C4-2B (cell line): Measurements from ENCODE around the gene OLFML2A.

Source experiments
- ZFX ChIP-seq: fragments of 450-650 bp; IDR thresholded peaks from 2 replicates; pipeline ENCODE4 v1.6.1; 2017
- TF ChIP-seq, protein P1 (sequence below): fragments of 450-650 bp; conservative IDR thresholded peaks from 2 replicates; pipeline ENCODE4 v1.5.1; 2017; ENCODE audit warnings: mild to moderate bottlenecking

- TF ChIP-seq, protein P1, sequence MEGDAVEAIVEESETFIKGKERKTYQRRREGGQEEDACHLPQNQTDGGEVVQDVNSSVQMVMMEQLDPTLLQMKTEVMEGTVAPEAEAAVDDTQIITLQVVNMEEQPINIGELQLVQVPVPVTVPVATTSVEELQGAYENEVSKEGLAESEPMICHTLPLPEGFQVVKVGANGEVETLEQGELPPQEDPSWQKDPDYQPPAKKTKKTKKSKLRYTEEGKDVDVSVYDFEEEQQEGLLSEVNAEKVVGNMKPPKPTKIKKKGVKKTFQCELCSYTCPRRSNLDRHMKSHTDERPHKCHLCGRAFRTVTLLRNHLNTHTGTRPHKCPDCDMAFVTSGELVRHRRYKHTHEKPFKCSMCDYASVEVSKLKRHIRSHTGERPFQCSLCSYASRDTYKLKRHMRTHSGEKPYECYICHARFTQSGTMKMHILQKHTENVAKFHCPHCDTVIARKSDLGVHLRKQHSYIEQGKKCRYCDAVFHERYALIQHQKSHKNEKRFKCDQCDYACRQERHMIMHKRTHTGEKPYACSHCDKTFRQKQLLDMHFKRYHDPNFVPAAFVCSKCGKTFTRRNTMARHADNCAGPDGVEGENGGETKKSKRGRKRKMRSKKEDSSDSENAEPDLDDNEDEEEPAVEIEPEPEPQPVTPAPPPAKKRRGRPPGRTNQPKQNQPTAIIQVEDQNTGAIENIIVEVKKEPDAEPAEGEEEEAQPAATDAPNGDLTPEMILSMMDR, result no peak
- TF ChIP-seq ZFX, result no peak
Observed at GRCh38 chr9:124765439-124765835, 11.5 kb upstream of the OLFML2A start.
